Stimulated activated naive CD4-positive, alpha-beta T cell (primary cell): ENCODE results near the gene TRPV3.
"Not testable (repeated sequence)": the region's sequence is repeated elsewhere in the genome, so short reads cannot be mapped to it uniquely, and the experiment has no call there.

Experiments
- DNase-seq, 6 experiments: peaks; one replicate each; lab custom pipeline; 2025; lab: John Stamatoyannopoulos, UW

TRPV3 gene

DNA sequence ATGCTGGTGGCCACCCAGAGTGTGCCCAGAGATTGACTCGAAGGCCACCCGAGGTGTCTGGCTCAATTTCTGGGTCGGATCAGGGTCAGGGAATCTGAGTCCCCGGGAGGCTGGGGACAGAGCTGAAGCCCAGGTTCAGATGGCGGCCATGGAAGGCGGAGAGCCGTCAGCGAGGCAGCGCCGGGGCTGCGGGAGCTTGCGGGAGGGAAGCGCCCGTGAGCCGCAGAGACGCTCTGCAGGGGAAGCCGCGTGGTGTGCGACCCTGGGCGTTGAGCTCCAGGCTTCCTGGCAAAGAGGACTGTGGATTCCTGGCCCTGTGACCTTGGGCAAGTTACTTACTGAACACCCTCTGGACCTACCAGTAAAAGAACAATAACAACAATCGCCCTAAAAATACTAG is 85.5 kb downstream of the TRPV3 start:
- DNase-seq = no peak

DNA sequence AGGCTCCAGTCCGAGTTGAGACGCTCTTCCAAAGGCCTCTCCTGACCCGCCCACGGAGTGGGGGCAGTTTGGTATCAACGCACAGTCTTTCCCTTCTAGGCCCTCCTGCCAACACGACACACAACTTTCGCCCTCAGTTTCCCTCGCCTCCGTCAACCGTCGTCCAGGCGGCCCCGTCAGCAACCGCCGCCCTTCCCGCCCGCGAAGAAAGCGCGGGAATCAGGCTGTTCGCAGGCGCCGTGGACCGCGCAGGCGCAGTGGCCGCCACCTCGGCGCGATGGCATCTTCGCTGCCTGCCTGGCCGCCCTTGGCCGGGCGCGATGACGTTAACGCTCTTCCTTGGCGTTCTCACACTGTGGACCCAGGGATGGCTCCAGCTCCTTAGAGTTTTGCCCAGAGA is 86.0 kb downstream of the TRPV3 start, which contains the start of gene SPATA22:
Gene SPATA22 (minus strand): TSS at position 221 of the 400 bp plus-strand sequence. CDS start 2,494 bp downstream, outside the sequence.
- no peak for DNase-seq

DNA sequence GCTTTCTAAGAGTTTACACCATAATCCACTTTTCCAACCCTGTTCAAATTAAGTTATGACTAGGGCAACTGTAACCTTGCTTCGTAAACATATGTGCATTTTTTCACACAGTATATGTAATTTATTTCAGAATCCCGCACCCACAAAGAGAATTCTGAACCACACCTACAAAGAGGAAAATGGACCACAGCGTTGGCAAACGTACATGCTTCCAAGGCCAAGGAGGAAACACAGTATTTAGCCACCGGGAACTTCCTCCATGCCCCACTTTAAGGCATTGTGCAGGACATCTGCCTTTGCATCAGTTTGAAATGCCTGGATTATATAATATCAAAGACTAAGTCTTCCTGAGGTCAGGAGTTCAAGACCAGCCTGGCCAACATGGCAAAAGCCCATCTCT is 88.1 kb downstream of the TRPV3 start:
- DNase-seq = no peak

DNA sequence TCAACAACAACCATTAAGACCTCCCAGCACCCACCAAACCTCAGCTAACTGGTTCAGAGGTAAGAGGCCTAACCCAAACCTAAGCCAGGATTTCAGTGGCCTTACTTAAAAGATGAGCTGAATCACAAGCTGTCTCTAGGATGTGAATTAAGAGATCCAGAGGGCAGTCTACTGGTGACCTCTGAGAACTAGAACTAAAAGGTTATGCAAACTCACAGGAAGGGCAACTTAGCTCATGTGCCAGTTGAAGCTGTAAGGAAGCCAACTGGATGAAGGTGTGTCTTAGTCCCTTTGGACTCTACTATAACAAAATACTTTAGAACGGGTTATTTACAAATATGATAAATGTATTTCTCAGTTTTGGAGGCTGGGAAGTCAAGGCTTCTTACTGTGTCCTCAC is 91.3 kb downstream of the TRPV3 start:
- DNase-seq = not testable (repeated sequence)
